Astrocyte (in vitro differentiated cells and primary cell): ENCODE measurements around the gene SLC9B1.

Experiments
- EZH2 ChIP-seq: IDR thresholded peaks from 2 replicates; pipeline ENCODE4 v1.6.1; 2012; ENCODE audit warnings: mild to moderate bottlenecking, low read length, inconsistent platforms; ENCODE audit not compliant: insufficient read depth
- TF ChIP-seq, protein P1 (sequence below): IDR thresholded peaks from 2 replicates; pipeline ENCODE4 v1.5.1; 2011; ENCODE audit warnings: low read depth, mild to moderate bottlenecking, inconsistent platforms, low read length, moderate library complexity; ENCODE audit not compliant: insufficient read depth

DNA sequence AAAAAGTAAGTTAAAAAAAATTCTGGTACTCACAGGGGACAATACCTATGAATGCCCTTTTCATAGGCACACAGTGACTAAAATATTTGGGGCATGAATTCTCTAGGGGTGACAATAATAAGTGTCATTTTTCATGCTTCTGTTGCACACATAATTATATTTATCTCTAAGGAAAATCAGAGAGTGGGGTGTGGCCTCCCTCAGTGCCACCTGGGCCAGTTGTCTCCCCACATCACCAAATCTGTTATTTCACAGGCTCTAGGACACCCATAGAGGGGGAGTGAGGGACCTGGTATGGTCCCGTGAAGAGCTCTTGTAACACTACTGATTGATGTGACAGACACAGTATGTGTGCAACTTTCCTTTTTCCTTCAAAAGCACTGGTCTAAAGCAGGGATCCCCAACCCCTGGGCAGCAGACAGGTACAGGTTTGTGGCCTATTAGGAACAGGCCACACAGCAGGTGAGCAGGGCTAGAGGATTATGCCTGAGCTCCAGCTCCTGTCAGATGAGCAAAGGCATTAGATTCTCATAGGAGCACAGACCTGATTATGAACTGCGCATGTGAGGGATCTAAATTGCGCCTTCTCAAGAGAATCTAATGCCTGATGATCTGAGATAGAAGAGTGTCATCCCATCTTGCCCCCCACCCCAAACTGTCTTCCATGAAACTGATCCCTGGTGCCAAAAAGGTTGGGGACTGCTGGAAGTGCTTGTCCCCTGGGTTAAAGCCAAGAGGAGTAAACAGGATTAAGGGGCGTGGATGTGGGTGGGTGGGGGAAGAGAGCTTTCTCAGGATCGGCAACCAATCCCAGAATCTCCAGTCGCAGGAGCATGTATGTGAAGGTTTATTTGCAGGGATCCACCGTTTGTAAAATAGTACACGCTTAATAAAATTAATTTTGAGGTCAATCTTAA is 856 bp downstream of the SLC9B1 start:
- TF ChIP-seq, protein P1, sequence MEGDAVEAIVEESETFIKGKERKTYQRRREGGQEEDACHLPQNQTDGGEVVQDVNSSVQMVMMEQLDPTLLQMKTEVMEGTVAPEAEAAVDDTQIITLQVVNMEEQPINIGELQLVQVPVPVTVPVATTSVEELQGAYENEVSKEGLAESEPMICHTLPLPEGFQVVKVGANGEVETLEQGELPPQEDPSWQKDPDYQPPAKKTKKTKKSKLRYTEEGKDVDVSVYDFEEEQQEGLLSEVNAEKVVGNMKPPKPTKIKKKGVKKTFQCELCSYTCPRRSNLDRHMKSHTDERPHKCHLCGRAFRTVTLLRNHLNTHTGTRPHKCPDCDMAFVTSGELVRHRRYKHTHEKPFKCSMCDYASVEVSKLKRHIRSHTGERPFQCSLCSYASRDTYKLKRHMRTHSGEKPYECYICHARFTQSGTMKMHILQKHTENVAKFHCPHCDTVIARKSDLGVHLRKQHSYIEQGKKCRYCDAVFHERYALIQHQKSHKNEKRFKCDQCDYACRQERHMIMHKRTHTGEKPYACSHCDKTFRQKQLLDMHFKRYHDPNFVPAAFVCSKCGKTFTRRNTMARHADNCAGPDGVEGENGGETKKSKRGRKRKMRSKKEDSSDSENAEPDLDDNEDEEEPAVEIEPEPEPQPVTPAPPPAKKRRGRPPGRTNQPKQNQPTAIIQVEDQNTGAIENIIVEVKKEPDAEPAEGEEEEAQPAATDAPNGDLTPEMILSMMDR = no peak
- no peak for TF ChIP-seq EZH2
